Activated CD8-positive, alpha-beta T cell treated with anti-CD3 and anti-CD28 coated beads, Interleukin-2, amount 10 ng/mL, durations not matched to agents 7 days and 5 days (primary cell): ENCODE data around the gene KIF25. TPM values are rescaled to one million over a fixed set of nuclear protein-coding genes. Genes with fewer than 3 reads are reported as not detected.
"Not testable (repeated sequence)": the region's sequence is repeated elsewhere in the genome, so short reads cannot be mapped to it uniquely, and the experiment has no call there.

Experiments used
- ATAC-seq: fragments of 150-1000 bp; cut with Tn5 transposase; one replicate; pipeline ENCODE4 v1.10.0; 2021; ENCODE audit warnings: moderate library complexity
- CTCF ChIA-PET: fragments of 350-600 bp; sonication (Branson Sonifier 250); formaldehyde crosslinking; loops from one replicate; lab custom pipeline; 2021; ENCODE audit warnings: antibody characterized with exemption; lab: Charles Lee
- POLR2A ChIA-PET: fragments of 350-600 bp; sonication (Branson Sonifier 250); formaldehyde crosslinking; loops from one replicate; lab custom pipeline; 2021; ENCODE audit warnings: antibody characterized with exemption; lab: Charles Lee
- DNase-seq: peaks from one replicate; pipeline ENCODE4 v3.0.0-alpha.2; 2020
- H3K27ac Mint-ChIP-seq: one replicate; pipeline ENCODE4 v1.8.0; 2021; ENCODE audit warnings: mild to moderate bottlenecking, mixed read lengths
- H3K27me3 Mint-ChIP-seq: one replicate; pipeline ENCODE4 v1.8.0; 2021; ENCODE audit warnings: low read depth, mixed read lengths
- H3K36me3 Mint-ChIP-seq: one replicate; pipeline ENCODE4 v1.8.0; 2021; ENCODE audit warnings: low read depth, mixed read lengths
- H3K4me1 Mint-ChIP-seq: one replicate; pipeline ENCODE4 v1.8.0; 2021; ENCODE audit warnings: low read depth, mixed read lengths
- H3K4me3 Mint-ChIP-seq: one replicate; pipeline ENCODE4 v1.8.0; 2021; ENCODE audit warnings: mild to moderate bottlenecking, mixed read lengths
- H3K9me3 Mint-ChIP-seq: one replicate; pipeline ENCODE4 v1.8.0; 2022; ENCODE audit warnings: mixed read lengths; ENCODE audit not compliant: insufficient read depth
- total RNA-seq, 2 experiments: library from RNA; stranded (reverse); gene quantifications; one replicate each; pipeline ENCODE4 v1.2.3, GENCODE V29; 2021

Gene KIF25
- total RNA-seq, 2 experiments from 2014 or later, result not detected

- H3K36me3 Mint-ChIP-seq, ATAC-seq, H3K27me3 Mint-ChIP-seq, H3K27ac Mint-ChIP-seq, CTCF ChIA-PET, H3K9me3 Mint-ChIP-seq, H3K4me1 Mint-ChIP-seq, H3K4me3 Mint-ChIP-seq, DNase-seq, POLR2A ChIA-PET: not testable (repeated sequence)
These were observed 79.9 kb downstream of the KIF25 start for GRCh38 chr6:168077401-168077800.

- no peaks in the 10 kb centered on the region for H3K27me3 Mint-ChIP-seq
- no peak overlapping the region for H3K27ac Mint-ChIP-seq
- ChIA-PET CTCF (no interaction called here), POLR2A (no interaction called here)
- H3K4me1 Mint-ChIP-seq, result peaks cover 2% of the 10 kb centered on the region
- no peak for DNase-seq
- H3K9me3 Mint-ChIP-seq, result no peaks in the 10 kb centered on the region
- ATAC-seq, result no peak
- no peaks in the 10 kb centered on the region for H3K36me3 Mint-ChIP-seq
- H3K4me3 Mint-ChIP-seq, result no peak overlapping the region
These were observed 80.9 kb downstream of the KIF25 start for GRCh38 chr6:168078175-168078942.

GRCh38 chr6:168078943-168079405, 81.5 kb downstream of the KIF25 start, which contains the start of gene FRMD1:
FRMD1 (minus strand) TSS chr6:168079212; CDS start chr6:168079094, 118 bp downstream.
- DNase-seq (no peak), ATAC-seq (no peak)
- Mint-ChIP-seq H3K4me3 (no peak within 1 kb of the TSS), H3K27me3 (no peaks in the 10 kb centered on the region), H3K36me3 (no peaks in the 10 kb centered on the region), H3K4me1 (peaks cover 2% of the 10 kb centered on the region), H3K27ac (no peak within 1 kb of the TSS), H3K9me3 (no peaks in the 10 kb centered on the region)
- ChIA-PET CTCF (no interaction called here), POLR2A (no interaction called here)

GRCh38 chr6:168080393-168081077, 83.1 kb downstream of the KIF25 start:
- H3K36me3 Mint-ChIP-seq, result no peaks in the 10 kb centered on the region
- H3K4me3 Mint-ChIP-seq, result no peak overlapping the region
- no peaks in the 10 kb centered on the region for H3K27me3 Mint-ChIP-seq
- H3K9me3 Mint-ChIP-seq, result no peaks in the 10 kb centered on the region
- ChIA-PET POLR2A (no interaction called here), CTCF (no interaction called here)
- ATAC-seq (no peak), DNase-seq (no peak)
- no peak overlapping the region for H3K27ac Mint-ChIP-seq
- peaks cover 2% of the 10 kb centered on the region for H3K4me1 Mint-ChIP-seq

- Mint-ChIP-seq H3K9me3 (no peaks in the 10 kb centered on the region), H3K4me1 (peaks cover 2% of the 10 kb centered on the region), H3K4me3 (no peak overlapping the region), H3K27me3 (no peaks in the 10 kb centered on the region), H3K27ac (no peak overlapping the region), H3K36me3 (no peaks in the 10 kb centered on the region)
- CTCF ChIA-PET, result no interaction called here
- ATAC-seq (no peak), DNase-seq (no peak)
- POLR2A ChIA-PET, result no interaction called here
These were observed 84.5 kb downstream of the KIF25 start for GRCh38 chr6:168081858-168082546.

- Mint-ChIP-seq H3K4me3 (no peak overlapping the region), H3K9me3 (no peaks in the 10 kb centered on the region), H3K4me1 (no peaks in the 10 kb centered on the region), H3K27ac (no peak overlapping the region), H3K27me3 (no peaks in the 10 kb centered on the region), H3K36me3 (no peaks in the 10 kb centered on the region)
- CTCF ChIA-PET, result no interaction called here
- POLR2A ChIA-PET, result no interaction called here
- ATAC-seq (no peak), DNase-seq (no peak)
These were observed 85.5 kb downstream of the KIF25 start for GRCh38 chr6:168082860-168083513.

GRCh38 chr6:168083514-168083885, 86.0 kb downstream of the KIF25 start:
- H3K4me1 Mint-ChIP-seq, result no peaks in the 10 kb centered on the region
- ChIA-PET POLR2A (no interaction called here), CTCF (no interaction called here)
- no peak overlapping the region for H3K27ac Mint-ChIP-seq
- H3K4me3 Mint-ChIP-seq, result no peak overlapping the region
- no peaks in the 10 kb centered on the region for H3K9me3 Mint-ChIP-seq
- no peak for DNase-seq
- no peaks in the 10 kb centered on the region for H3K27me3 Mint-ChIP-seq
- no peak for ATAC-seq
- H3K36me3 Mint-ChIP-seq, result no peaks in the 10 kb centered on the region

GRCh38 chr6:168084465-168085160, 87.1 kb downstream of the KIF25 start:
- DNase-seq, result no peak

GRCh38 chr6:168086066-168086465, 88.6 kb downstream of the KIF25 start:
- Mint-ChIP-seq H3K9me3 (no peaks in the 10 kb centered on the region), H3K36me3 (no peaks in the 10 kb centered on the region), H3K4me1 (no peaks in the 10 kb centered on the region), H3K27ac (no peak overlapping the region), H3K27me3 (no peaks in the 10 kb centered on the region), H3K4me3 (no peak overlapping the region)
- ATAC-seq (no peak), DNase-seq (no peak)
- ChIA-PET CTCF (no interaction called here), POLR2A (no interaction called here)

More at GRCh38 chr6:168084465-168085160, 87.1 kb downstream of the KIF25 start:
- no peaks in the 10 kb centered on the region for H3K4me1 Mint-ChIP-seq
- H3K27ac Mint-ChIP-seq, result no peak overlapping the region
- H3K4me3 Mint-ChIP-seq, result no peak overlapping the region
- no peaks in the 10 kb centered on the region for H3K9me3 Mint-ChIP-seq
- no peaks in the 10 kb centered on the region for H3K36me3 Mint-ChIP-seq
- ChIA-PET POLR2A (no interaction called here), CTCF (no interaction called here)
- H3K27me3 Mint-ChIP-seq, result no peaks in the 10 kb centered on the region
- ATAC-seq, result no peak

GRCh38 chr6:168086616-168087015, 89.1 kb downstream of the KIF25 start:
- no peak overlapping the region for H3K4me3 Mint-ChIP-seq
- POLR2A ChIA-PET, result no interaction called here
- H3K4me1 Mint-ChIP-seq, result no peaks in the 10 kb centered on the region
- no peak overlapping the region for H3K27ac Mint-ChIP-seq
- ATAC-seq (no peak), DNase-seq (no peak)
- H3K36me3 Mint-ChIP-seq, result no peaks in the 10 kb centered on the region
- no peaks in the 10 kb centered on the region for H3K9me3 Mint-ChIP-seq
- no peaks in the 10 kb centered on the region for H3K27me3 Mint-ChIP-seq
- CTCF ChIA-PET, result no interaction called here

GRCh38 chr6:168087436-168088160, 90.1 kb downstream of the KIF25 start:
- H3K36me3 Mint-ChIP-seq, result no peaks in the 10 kb centered on the region
- POLR2A ChIA-PET, result no interaction called here
- no peak for ATAC-seq

More at GRCh38 chr6:168087436-168088160, 90.1 kb downstream of the KIF25 start:
- CTCF ChIA-PET, result no interaction called here
- no peak for DNase-seq
- Mint-ChIP-seq H3K27me3 (no peaks in the 10 kb centered on the region), H3K4me1 (no peaks in the 10 kb centered on the region), H3K9me3 (peaks cover 2% of the 10 kb centered on the region), H3K27ac (no peak overlapping the region), H3K4me3 (no peak overlapping the region)
